WI38 (cell line): ENCODE measurements around the gene ADGRE2.
"Not testable (repeated sequence)": the region's sequence is repeated elsewhere in the genome, so short reads cannot be mapped to it uniquely, and the experiment has no call there.

Experiments used
- H3K4me3 ChIP-seq: 2 replicates; pipeline ENCODE4 v1.5.1; 2011; ENCODE audit warnings: low read depth, mild to moderate bottlenecking, control low read depth, low read length
- CTCF ChIP-seq: IDR thresholded peaks from 2 replicates; pipeline ENCODE4 v1.5.1; 2012; ENCODE audit warnings: low read depth, mild to moderate bottlenecking, control low read depth, low read length

The ADGRE2 gene

GRCh38 chr19:14772995-14773394, 5.4 kb downstream of the ADGRE2 start:
- no peak for TF ChIP-seq CTCF
- no peak overlapping the region for H3K4me3 ChIP-seq

- no peak overlapping the region for H3K4me3 ChIP-seq
- no peak for TF ChIP-seq CTCF
Measured at GRCh38 chr19:14772467-14772866, 5.9 kb downstream of the ADGRE2 start.

GRCh38 chr19:14770944-14771839, 7.2 kb downstream of the ADGRE2 start:
- no peak overlapping the region for H3K4me3 ChIP-seq
- TF ChIP-seq CTCF: no peak

- H3K4me3 ChIP-seq: no peak overlapping the region
- no peak for TF ChIP-seq CTCF
Measured at GRCh38 chr19:14770136-14770535, 8.2 kb downstream of the ADGRE2 start.

GRCh38 chr19:14769201-14769600, 9.2 kb downstream of the ADGRE2 start:
- no peak overlapping the region for H3K4me3 ChIP-seq
- no peak for TF ChIP-seq CTCF

- no peak overlapping the region for H3K4me3 ChIP-seq
- no peak for TF ChIP-seq CTCF
Measured at GRCh38 chr19:14768001-14768400, 10.4 kb downstream of the ADGRE2 start.

- no peak for TF ChIP-seq CTCF
- no peak overlapping the region for H3K4me3 ChIP-seq
Measured at GRCh38 chr19:14767466-14767971, 10.8 kb downstream of the ADGRE2 start.

GRCh38 chr19:14765841-14766240, 12.5 kb downstream of the ADGRE2 start:
- H3K4me3 ChIP-seq: not testable (repeated sequence)

GRCh38 chr19:14765403-14765802, 13.0 kb downstream of the ADGRE2 start:
- not testable (repeated sequence) for H3K4me3 ChIP-seq
